Endothelial cell of umbilical vein (primary cell): ENCODE data around the gene ZNF814. TPM values are rescaled to one million over a fixed set of nuclear protein-coding genes. Genes with fewer than 3 reads are reported as not detected.

ENCODE experiments used
- BruUV-seq: library from RNA; stranded (reverse); fragments of 400-500 nt; replicated peaks from 2 replicates; lab custom pipeline; 2021; lab: Mats Ljungman, UMichigan
- CTCF ChIA-PET: fragments of 300-600, 350-600 bp; sonication (Branson Sonifier 250); formaldehyde crosslinking; loops from one replicate; lab custom pipeline; 2021; ENCODE audit warnings: antibody characterized with exemption, inconsistent platforms; lab: Charles Lee
- POLR2A ChIA-PET: fragments of 300-600, 350-600 bp; sonication (Branson Sonifier 250); formaldehyde crosslinking; loops from one replicate; lab custom pipeline; 2021; ENCODE audit warnings: antibody characterized with exemption, inconsistent platforms; lab: Charles Lee
- DNase-seq: peaks from one replicate; pipeline ENCODE4 v3.0.0-alpha.2; 2011; ENCODE audit warnings: low read depth, low spot score
- FAIRE-seq: peaks from 2 replicates; lab custom pipeline; 2011; peaks lifted over from hg19 to GRCh38; lab: Jason Lieb, UNC
- H2AFZ ChIP-seq: 2 replicates; pipeline ENCODE4 v1.6.0; 2012; ENCODE audit warnings: low read depth, low read length, control low read depth, inconsistent platforms
- H3K27ac ChIP-seq: 2 replicates; pipeline ENCODE4 v1.5.1; 2011; ENCODE audit warnings: low read depth, mild to moderate bottlenecking, control low read depth, low read length, moderate library complexity; ENCODE audit not compliant: insufficient read depth
- H3K27me3 ChIP-seq, 2 experiments: 2 replicates each; pipeline versions ENCODE4 v1.6.0 to v1.6.1; 2011; ENCODE audit warnings: low read length in 2 of 2, mixed read lengths in 1 of 2; ENCODE audit not compliant: control insufficient read depth in 2 of 2, insufficient read depth in 2 of 2
- H3K36me3 ChIP-seq, 2 experiments: 2 replicates in 1 of 2; 3 replicates in 1 of 2; pipeline ENCODE4 v1.5.1; 2011; ENCODE audit warnings: low read length in 2 of 2, mild to moderate bottlenecking in 1 of 2, moderate library complexity in 1 of 2; ENCODE audit not compliant: control insufficient read depth in 2 of 2, insufficient read depth in 2 of 2; ENCODE audit errors: extremely low read depth in 1 of 2
- H3K4me1 ChIP-seq: 3 replicates; pipeline ENCODE4 v1.5.1; 2011; ENCODE audit warnings: mild to moderate bottlenecking, low read length; ENCODE audit not compliant: control insufficient read depth, insufficient read depth; ENCODE audit errors: extremely low read depth
- H3K4me2 ChIP-seq: 2 replicates; pipeline ENCODE4 v1.6.1; 2011; ENCODE audit warnings: low read length, control low read depth, mixed read lengths; ENCODE audit not compliant: insufficient read depth
- H3K4me3 ChIP-seq, 3 experiments: fragments of 200-600 bp in 1 of 3; sonication (generic), shearing (Covaris generic) in 1 of 3; replicated peaks in 1 of 3; 2 replicates each; pipeline ENCODE4 v1.5.1; 2011 to 2016; ENCODE audit warnings: control low read depth in 3 of 3, low read length in 3 of 3, mild to moderate bottlenecking in 2 of 3, inconsistent platforms in 1 of 3, low read depth in 1 of 3, moderate library complexity in 1 of 3; ENCODE audit not compliant: insufficient read depth in 1 of 3
- H3K79me2 ChIP-seq: 2 replicates; pipeline ENCODE4 v1.6.0; 2012; ENCODE audit warnings: low read length, inconsistent platforms; ENCODE audit not compliant: control insufficient read depth, insufficient read depth
- H3K9ac ChIP-seq: replicated peaks from 2 replicates; pipeline ENCODE3; 2011; ENCODE audit warnings: low read length, control low read depth; ENCODE audit not compliant: insufficient read depth; ENCODE audit errors: extremely low read depth
- H3K9me1 ChIP-seq: replicated peaks from 3 replicates; pipeline ENCODE4 v1.6.0; 2011; ENCODE audit warnings: mild to moderate bottlenecking, low read length; ENCODE audit not compliant: control insufficient read depth, insufficient read depth; ENCODE audit errors: extremely low read depth
- H3K9me3 ChIP-seq: replicated peaks from 2 replicates; pipeline ENCODE4 v1.5.1; 2012; ENCODE audit warnings: low read length, inconsistent platforms; ENCODE audit not compliant: control insufficient read depth, insufficient read depth
- H4K20me1 ChIP-seq: replicated peaks from 2 replicates; pipeline ENCODE3; 2011; ENCODE audit warnings: mild to moderate bottlenecking, low read length; ENCODE audit not compliant: control insufficient read depth, insufficient read depth; ENCODE audit errors: extremely low read depth
- EZH2 ChIP-seq: IDR thresholded peaks from 2 replicates; pipeline ENCODE4 v1.6.1; 2012; ENCODE audit warnings: borderline replicate concordance, low read depth, mild to moderate bottlenecking, moderate library complexity, low read length, inconsistent platforms; ENCODE audit not compliant: severe bottlenecking
- FOS ChIP-seq: IDR thresholded peaks from 2 replicates; pipeline ENCODE4 v1.6.1; 2011; ENCODE audit warnings: mild to moderate bottlenecking, low read length, moderate library complexity, borderline replicate concordance; ENCODE audit not compliant: insufficient read depth
- GATA2 ChIP-seq: IDR thresholded peaks from 2 replicates; pipeline ENCODE4 v1.7.0; 2011; ENCODE audit warnings: low read depth, mild to moderate bottlenecking, moderate library complexity, mixed read lengths, low read length; ENCODE audit not compliant: insufficient read length, insufficient read depth
- JUN ChIP-seq: IDR thresholded peaks from 2 replicates; pipeline ENCODE4 v1.6.1; 2011; ENCODE audit warnings: borderline replicate concordance, low read depth; ENCODE audit not compliant: insufficient read length, insufficient read depth
- MYC ChIP-seq: IDR thresholded peaks from one replicate; pipeline ENCODE4 v1.6.1; 2011; ENCODE audit warnings: mild to moderate bottlenecking, low read depth, low read length
- POLR2A ChIP-seq: IDR thresholded peaks from 2 replicates; pipeline ENCODE4 v1.6.1; 2012; ENCODE audit warnings: low read depth, mild to moderate bottlenecking, control low read depth, low read length
- POLR2AphosphoS5 ChIP-seq: IDR thresholded peaks from 2 replicates; pipeline ENCODE4 v1.6.1; 2012; ENCODE audit warnings: low read depth, mild to moderate bottlenecking, control low read depth, low read length, moderate library complexity; ENCODE audit not compliant: insufficient read depth
- dilution Hi-C: fragments of 300-500 bp; cut with MboI; formaldehyde crosslinking; loops from one replicate; pipeline ENCODE4 v1.15.0; 2019; ENCODE audit warnings: low sequenced_read_pairs; ENCODE audit not compliant: extremely low pct_ligation_motif_present
- intact Hi-C: fragments of 100-400 bp; cut with micrococcal nuclease; formaldehyde crosslinking; loops from one replicate; pipeline ENCODE4 v1.10.0; 2022
- polyA plus RNA-seq, 4 experiments: library from polyadenylated mRNA; depleted of rRNA in 3 of 4; stranded (reverse) in 3 of 4; unstranded in 1 of 4; fragments of >200 nt; gene quantifications; 2 replicates each; pipeline versions ENCODE4 v1.2.1 to v1.2.3, GENCODE V29; 2011 to 2012; ENCODE audit warnings: missing spikeins in 1 of 4
- total RNA-seq: library from RNA; stranded (reverse); gene quantifications from 2 replicates; pipeline ENCODE4 v1.2.3, GENCODE V29; 2021
- TF ChIP-seq, protein P1 (sequence below): IDR thresholded peaks from 2 replicates; pipeline ENCODE4 v1.6.1; 2011; ENCODE audit not compliant: insufficient read depth, insufficient read length
- TF ChIP-seq, protein P2 (sequence below), 2 donors: IDR thresholded peaks; 1 replicate in 1 of 2; 2 replicates in 1 of 2; pipeline ENCODE4 v1.5.1; 2011; ENCODE audit warnings: low read length in 2 of 2, mild to moderate bottlenecking in 2 of 2, moderate library complexity in 2 of 2, control low read depth in 1 of 2, inconsistent platforms in 1 of 2, low read depth in 1 of 2; ENCODE audit not compliant: insufficient read depth in 1 of 2; ENCODE audit errors: extremely low read depth in 1 of 2

ZNF814 gene
- total and polyA plus RNA-seq, 2 donors (not counting 3 experiments of a cell fraction or from before 2014, with no cell fraction given), result 5.7 to 7.9 TPM

DNA sequence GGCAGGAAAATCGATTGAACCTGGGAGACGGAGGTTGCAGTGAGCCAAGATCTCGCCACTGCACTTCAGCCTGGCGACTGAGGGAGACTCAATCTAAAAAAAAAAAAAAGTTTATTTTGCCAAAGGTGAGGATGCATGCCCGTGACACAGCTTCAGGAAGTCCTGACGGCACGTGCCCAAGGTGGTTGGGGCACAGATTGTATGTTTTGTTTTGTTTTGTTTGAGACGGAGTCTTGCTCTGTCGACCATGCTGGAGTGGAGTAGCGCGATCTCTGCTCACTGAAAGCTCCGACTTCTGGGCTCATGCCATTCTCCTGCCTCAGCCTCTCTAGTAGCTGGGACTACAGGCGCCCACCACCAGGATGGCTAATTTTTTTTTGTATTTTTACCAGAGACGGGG, 70.9 kb downstream of the ZNF814 start:
- dilution Hi-C loops, result no loop called here
- H3K9me3 ChIP-seq, result no peaks in the 10 kb centered on the region
- H4K20me1 ChIP-seq, result no peaks in the 10 kb centered on the region
- no peak overlapping the region for H3K4me3 ChIP-seq
- H3K27ac ChIP-seq, result no peak overlapping the region
- H3K36me3 ChIP-seq, result no peaks in the 10 kb centered on the region
- no peak for FAIRE-seq
- H3K4me2 ChIP-seq, result no peak overlapping the region
- TF ChIP-seq, protein P1, sequence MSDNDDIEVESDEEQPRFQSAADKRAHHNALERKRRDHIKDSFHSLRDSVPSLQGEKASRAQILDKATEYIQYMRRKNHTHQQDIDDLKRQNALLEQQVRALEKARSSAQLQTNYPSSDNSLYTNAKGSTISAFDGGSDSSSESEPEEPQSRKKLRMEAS, result no peak
- no peak for TF ChIP-seq FOS
- no peak for TF ChIP-seq EZH2
- no peak for TF ChIP-seq POLR2AphosphoS5
- TF ChIP-seq, protein P2, sequence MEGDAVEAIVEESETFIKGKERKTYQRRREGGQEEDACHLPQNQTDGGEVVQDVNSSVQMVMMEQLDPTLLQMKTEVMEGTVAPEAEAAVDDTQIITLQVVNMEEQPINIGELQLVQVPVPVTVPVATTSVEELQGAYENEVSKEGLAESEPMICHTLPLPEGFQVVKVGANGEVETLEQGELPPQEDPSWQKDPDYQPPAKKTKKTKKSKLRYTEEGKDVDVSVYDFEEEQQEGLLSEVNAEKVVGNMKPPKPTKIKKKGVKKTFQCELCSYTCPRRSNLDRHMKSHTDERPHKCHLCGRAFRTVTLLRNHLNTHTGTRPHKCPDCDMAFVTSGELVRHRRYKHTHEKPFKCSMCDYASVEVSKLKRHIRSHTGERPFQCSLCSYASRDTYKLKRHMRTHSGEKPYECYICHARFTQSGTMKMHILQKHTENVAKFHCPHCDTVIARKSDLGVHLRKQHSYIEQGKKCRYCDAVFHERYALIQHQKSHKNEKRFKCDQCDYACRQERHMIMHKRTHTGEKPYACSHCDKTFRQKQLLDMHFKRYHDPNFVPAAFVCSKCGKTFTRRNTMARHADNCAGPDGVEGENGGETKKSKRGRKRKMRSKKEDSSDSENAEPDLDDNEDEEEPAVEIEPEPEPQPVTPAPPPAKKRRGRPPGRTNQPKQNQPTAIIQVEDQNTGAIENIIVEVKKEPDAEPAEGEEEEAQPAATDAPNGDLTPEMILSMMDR (IDR thresholded peaks at IDR 0.05; ENCODE audit: extremely low read depth in 1 of 2, insufficient read depth in 1 of 2, low read depth in 1 of 2, low read length in 2 of 2), result no peak
- TF ChIP-seq JUN, result no peak
- no peak for TF ChIP-seq MYC
- TF ChIP-seq POLR2A, result no peak
- no peak for TF ChIP-seq GATA2
- H3K4me1 ChIP-seq, result peaks cover 5% of the 10 kb centered on the region
- CTCF ChIA-PET, result interaction anchor here (1.2 kb wide), 1 partner anchor 33 kb away, joined by 4 read pairs; no protein-coding TSS in a partner anchor
- H3K9me1 ChIP-seq, result no peaks in the 10 kb centered on the region
- no peaks in the 10 kb centered on the region for H3K27me3 ChIP-seq
- peaks cover 37% of the 10 kb centered on the region for H3K79me2 ChIP-seq
- intact Hi-C loops, result no loop called here
- no peak for DNase-seq
- no TSS peak for BruUV-seq
- POLR2A ChIA-PET, result no interaction called here
- no peak overlapping the region for H3K9ac ChIP-seq
- no peak overlapping the region for H2AFZ ChIP-seq
